NCI-H1048 (cell line): ENCODE data around the gene SMIM38.
"Not testable (repeated sequence)": the region's sequence is repeated elsewhere in the genome, so short reads cannot be mapped to it uniquely, and the experiment has no call there.

ENCODE experiments used
- DNase-seq: peaks from one replicate; lab custom pipeline; 2025; lab: John Stamatoyannopoulos, UW

The SMIM38 gene

DNA sequence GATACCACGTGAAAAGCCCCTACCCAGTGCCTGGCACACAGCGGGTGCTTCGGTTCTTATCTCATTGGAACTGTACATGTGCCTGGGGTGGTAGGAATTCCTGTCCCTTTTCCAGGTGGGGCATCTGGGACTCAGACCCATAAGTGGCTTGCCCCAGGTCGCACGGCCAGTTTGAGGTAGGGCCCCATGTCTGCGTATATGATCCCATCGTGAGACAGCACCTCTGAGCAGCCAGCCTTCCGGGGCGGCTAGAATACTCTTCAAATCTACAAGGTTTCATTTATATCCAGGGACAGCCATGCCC is 33.5 kb upstream of the SMIM38 start:
- no peak for DNase-seq

DNA sequence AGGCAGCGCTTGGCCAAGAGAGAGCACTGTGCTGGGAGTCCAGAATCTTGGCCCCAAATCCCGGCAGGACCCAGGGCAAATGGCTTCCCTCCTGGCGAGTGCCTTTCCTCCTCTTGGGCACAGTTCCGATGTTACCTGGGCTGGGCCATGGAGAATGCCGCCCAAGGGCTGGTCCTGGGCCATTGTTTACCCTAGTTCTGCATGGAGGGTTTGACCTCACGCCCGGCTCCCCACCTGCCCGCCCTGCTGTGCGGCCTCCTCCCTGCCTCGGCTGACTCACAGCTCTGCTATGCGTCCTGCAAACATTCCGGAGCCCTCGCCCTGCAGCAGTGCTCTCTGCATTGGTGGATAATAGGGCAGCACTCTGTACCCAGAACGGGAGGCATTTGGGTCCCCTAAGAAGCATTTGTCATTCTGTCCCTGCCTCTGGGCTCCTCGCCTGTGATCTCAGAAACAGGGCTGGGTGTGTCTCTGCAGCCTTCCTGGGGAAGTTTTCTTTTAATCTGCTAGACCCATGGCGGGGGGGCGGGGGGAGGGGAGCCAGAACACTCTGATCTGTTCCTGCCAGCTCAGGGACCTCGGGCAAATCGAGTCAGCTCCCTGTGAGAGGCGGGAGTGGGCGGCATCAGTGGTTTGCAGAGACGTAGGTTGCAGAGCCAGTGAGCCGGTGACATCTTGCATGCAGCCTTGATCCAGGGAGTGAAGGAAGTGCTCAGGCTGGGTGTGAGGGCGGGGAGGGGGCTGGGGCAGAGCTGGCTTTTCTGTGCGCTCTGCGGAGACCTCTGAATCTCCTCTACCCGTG is 32.9 kb upstream of the SMIM38 start:
- no peak for DNase-seq

DNA sequence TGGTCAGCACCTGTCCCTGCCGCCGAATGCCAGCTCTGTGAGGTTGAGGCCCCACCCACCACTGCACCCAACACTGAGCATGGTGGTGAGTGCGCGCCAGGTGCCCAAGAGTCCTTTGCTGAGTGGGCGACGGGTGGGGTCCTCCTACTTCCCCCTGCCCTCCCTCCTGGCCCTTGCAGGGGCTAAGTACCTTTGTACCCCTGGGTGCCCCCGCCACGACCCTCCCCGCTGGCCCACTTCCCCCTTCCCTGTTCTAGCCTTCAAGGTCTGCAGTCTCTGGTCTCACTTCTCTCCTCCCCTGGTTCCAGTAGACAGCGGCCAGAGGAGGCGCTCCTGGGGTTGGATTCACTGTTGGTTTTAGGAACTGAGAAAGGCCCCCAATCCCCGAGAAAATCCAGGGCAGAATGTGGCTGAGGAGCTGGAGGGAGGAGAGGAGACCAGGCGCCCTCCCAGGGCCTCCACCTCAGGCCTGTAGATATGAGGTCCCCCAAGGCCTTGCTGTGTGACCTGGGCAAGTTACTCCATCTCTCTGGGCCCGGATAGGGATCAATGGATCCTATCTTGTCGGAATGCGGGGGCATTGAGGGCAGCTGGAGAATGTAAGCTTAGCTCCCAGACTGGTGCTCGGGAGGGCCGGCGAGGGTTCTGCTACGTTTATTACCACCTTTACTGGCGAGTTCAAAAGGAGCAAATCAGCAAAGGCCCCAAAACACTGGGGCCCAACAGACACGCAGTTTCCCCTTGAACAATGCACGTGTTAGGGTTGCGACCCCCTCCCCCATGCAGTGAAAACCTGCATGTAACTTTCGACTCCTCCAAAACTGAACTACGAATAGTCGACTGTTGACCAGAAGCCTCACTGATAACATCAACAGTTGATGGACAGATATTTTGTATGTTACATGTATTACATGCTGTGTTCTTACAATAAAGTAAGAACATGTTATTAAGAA is 31.9 kb upstream of the SMIM38 start:
- DNase-seq = no peak

DNA sequence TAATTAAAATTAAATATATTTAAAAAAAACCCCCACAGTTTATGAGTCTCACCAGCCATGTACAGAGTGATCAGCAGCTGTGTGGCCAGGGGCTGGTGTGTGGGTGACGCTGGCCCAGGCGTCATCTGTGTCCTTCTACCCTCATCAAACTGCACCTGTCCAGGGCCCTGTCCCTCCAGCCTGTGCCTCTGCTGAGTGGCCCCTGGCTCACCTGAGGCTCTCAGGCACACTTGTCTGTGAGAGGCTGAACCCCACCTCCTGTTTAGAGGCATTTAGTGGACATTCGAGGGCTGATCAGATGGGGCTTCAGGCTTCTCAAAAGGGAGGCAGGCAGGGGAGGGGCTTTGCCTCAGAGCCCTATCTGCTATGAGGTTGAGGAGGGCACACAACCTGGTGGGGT is 29.9 kb upstream of the SMIM38 start:
- no peak for DNase-seq

DNA sequence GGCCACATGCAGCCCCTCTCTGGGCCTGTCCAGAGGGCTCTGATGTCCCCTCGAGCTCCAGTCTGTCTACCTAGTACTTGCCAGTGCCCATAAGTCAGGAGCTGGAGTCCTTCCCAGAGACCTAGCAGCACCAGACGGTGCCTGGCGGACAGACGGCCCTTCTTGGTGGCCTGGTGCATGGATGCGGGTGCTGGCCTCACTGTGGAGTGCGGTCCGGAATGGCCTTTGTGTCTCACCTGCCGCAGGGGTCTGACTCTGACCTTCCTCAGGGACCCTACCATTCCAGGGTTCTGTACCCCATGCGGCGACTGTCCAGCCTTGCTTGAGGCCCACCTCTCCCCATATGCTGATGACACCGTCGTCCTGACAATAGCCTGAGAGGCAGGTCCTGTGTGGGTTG is 29.4 kb upstream of the SMIM38 start:
- no peak for DNase-seq

DNA sequence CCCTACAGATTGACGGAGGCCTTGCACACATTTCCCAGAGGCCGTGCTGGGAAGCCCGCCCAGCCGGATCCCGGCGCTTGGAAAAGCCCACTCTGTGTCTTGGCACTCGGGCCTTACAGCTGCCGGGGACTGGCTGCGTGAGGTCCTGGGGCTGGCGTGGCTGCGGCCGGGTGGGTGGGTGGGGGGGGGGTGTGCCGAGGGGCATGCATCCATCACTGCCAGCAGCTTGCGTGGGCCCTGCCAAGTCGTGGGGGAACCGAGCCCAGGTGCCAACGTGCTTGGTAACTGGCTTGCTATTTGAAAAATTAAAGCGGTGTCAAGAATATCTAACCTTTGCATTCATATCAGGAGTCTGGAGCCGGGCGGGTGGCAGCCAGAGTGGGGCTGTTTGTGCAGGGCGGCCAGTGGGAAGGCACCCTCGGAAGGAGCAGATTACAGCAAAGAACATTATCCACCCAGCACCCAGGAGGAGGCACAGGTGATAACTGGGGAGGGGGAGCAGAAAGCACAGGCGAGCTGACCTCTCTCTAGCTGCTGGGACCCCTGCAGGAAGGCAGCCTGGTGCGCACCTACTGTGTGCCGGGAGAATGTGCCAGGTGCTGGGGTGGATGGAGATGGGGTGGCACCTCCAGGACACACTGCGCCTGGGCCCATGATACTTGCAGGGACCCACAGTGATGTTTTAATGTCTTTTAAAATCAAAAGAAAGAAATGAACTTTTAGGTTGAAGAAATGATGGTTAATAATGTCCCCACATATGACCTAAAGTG is 28.5 kb upstream of the SMIM38 start:
- no peak for DNase-seq

DNA sequence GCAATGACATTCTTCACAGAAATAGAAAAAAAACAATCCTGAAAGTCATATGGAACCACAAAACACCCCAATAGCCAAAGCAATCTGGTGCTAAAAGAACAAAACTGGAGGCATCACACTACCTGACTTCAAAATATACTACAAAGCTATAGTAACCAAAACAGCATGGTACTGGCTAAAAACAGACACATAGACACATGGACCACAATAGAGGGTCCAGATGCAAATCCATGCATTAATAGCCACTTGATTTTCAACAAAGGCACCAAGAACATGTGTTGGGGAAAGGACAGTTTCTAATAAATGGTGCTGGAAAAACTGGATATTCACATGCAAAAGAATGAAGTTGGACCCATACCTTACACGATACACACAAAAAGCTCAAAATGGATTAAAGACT is 27.9 kb upstream of the SMIM38 start:
- no peak for DNase-seq

DNA sequence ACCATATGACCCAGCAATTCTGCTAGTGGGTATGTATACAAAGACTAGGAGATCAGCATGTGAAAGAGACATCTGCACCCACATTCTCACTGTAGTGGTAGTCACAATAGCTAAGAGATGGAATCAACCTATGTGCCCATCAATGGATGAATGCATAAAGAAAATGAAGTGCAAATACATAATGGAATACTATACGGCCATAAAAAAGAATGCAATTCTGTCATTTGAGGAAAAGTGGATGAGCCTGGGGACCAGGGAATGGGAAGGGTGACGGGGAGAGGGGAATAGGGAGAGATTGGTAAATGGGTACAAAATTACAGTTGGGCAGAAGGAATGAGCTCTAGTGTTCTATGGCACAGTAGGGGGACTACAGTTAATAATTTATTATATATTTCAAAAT is 26.7 kb upstream of the SMIM38 start:
- DNase-seq = no peak

DNA sequence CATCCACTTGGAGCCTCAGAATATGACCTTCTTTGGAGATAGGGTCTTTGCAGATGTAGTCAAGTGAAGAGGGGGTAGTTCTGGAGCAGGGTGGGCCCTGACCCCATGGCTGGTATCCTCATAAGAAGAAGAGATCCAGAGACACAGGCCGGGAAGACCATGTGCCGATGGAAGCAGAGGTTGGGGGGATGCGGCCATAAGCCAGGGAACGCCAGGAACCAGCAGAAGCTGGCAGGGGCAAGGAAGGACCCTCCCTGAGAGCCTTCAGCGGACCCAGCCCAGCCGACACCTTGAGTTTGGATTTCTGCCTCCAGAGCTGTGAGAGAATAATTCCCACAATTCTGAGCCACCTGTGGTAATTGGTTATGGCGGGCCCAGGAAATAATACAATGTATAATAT is 26.1 kb upstream of the SMIM38 start:
- DNase-seq = no peak

DNA sequence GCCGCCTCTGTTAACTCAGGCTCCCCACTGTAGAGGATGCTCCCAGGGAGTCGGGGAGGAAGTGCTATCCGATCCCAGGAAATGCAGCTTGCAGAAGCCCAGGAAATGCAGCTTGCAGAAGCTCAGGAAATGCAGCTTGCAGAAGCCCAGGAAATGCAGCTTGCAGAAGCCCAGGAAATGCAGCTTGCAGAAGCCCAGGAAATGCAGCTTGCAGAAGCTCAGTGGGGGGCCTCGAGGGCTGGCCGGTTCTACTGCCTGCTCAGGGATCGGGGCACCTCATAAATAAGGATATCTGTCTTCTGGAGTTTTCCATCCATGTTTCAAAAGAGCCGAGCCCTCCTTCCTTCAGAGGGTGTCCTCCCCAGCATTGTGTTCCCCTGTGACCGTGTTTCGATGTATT is 25.1 kb upstream of the SMIM38 start:
- no peak for DNase-seq

DNA sequence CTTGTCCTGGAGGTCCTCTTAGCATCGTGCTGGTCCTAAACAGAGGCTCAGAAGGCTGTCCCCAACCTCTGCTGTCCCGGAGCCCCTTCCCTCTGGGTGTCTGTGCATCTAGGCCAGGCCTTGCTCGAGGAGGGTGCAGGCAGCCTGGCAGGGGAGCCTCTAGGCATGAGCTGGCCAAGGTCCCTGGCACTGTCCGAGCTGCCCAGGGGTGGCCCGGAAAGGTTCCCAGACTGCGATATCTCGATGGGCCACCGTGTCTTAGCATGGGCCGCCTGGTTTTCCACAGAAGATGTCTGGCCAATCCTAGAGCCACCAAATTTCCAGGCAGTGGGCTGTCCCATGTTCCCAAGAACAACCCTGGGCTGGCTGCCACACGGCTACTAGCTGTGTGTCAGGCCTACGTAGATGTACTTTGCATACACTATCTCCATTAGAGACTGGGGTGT is 24.6 kb upstream of the SMIM38 start:
- no peak for DNase-seq

DNA sequence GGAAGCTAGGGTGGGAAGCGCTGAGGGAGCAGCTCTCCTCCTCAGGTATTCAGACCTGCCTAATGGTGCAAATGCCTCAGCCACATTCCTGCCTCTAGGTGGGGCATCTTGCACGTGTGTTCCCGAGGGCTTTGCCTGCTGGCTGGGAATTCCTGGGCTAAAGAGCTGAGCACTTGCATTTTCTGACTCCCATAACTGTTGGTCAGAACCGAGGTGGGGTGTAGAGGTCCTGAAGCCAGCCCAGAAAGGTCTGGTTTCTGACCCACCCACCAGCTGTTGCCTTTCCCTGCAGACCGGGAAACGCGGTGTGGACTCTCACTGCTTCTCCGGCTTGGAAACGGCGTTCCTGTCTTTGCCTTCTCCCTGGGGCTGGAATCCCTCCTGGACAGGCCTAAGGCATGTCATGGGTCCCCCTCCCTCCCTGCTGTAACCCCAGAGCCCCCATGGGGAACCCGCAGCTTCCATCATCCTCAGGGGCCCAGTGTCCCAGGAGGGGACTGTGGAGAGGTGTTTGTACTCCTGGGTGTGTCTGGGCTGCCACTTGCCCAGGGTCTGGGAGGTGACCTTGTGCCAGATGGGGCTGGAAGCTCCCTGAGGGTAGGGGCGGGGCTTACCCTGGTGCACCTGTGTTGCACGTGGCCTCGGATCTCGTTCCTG is 24.0 kb upstream of the SMIM38 start:
- DNase-seq = peak; percentile 15

DNA sequence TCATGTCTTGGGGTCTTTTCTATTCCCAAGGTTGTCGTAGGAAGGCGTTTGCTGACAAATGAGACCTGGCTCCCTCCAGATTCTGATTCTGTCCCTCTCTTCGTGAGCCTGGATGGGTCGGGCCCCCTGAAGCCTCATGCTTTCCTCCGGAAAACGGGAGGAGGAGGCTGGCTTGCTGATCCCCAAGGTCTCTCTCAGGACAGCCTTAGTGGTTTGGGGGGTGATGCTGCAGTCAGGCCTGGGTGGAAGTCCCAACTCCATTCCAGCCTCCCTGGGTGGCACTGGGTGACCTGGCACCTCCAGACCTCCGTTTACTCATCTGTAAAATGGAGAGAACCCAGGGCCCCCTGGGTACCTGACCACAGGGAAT is 23.4 kb upstream of the SMIM38 start:
- no peak for DNase-seq

DNA sequence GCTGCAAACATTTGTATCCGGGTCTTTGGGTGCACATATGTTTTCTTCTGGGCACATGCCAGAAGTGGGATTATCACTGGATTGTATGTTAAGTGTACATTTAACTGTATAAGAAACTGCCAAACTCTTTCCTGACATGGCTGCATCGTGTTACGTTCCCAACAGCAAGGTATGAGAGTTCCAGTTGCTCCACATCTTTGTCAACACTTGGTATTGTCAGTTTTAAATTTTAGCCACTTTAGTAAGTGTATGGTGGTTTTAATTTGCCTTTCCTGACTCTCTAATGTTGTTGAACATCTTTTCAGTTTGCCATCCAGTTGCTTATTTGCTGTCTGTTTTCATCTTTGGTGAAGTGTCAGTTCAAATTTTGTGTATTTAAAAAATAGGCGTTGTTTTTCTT is 22.5 kb upstream of the SMIM38 start:
- DNase-seq = no peak

DNA sequence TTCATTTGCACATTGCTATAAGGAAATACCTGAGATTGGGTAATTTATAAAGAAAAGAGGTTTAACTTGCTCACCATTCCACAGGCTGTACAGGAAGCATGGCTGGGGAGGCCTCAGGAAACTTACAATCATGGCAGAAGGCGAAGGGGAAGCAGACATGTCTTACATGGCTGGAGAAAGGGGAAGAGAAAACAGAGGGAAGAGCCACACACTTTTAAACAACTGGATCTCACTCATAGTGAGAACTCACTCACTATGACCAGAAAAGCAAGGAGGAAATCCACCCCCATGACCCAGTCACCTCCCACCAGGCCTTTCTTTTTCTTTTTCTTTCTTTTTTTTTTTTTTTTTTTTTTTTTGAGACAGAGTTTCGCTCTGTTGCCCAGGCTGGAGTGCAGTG is 21.6 kb upstream of the SMIM38 start:
- not testable (repeated sequence) for DNase-seq

DNA sequence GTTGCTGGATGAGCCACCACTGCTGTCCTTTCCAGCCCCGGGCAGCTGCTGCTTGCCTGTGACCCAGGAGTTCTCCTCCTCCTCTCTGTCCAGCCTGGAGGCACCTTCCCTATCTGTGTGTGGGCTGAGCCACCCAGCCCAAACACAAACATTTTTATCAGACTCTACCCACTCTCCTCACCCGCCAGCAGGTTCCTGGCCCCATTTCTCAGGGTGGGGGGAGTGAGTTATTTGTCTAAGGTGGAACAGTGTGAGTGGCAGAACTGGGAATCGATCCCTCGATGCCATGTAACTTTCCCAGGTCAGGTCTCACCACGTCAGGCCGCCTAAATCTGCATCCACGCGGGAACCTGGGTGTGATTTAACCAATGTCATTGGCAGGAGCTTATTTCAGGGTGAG is 20.8 kb upstream of the SMIM38 start:
- DNase-seq = no peak

DNA sequence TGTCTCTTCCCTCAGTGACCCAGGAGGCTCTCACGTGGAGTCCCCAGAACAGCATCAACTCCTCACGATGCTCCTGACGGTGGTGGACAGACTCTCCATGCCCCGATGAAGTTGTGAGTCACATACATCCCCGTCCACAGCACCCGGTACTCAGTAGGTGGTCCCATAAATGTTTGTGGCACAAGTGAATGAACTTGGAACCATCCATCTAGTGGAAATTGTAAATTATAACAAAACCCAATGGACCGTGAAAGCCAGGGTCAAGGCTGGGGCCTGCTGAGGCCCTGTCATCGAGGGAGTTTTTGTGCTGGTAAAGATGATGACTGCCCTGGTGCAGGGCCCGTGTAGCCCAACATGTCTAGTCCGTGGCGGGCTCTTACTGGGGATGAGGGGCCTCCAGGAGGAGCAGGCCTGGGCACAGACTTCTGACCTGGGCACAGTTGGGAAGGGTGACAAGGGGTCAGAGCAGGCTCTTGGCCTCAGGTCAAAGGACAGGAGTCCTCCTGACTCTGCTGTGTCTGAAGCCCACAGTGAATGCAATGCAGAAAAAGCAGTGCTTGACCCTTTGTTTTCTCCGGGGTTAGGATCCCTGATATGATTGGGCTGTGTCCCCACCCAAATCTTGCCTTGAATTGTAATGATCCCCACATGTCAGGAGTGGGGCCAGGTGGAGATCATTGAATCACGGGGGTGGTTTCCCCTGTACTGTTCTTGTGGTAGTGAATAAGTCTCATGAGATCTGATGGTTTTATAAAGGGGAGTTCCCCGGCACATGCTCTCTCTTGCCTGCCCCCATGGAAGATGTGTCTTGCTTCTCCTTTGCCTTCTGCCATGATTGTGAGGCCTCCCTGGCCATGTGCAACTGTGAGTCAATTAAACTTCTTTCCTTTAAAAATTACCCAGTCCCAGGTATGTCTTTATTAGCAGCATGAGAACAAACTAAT is 20.0 kb upstream of the SMIM38 start:
- DNase-seq = no peak

DNA sequence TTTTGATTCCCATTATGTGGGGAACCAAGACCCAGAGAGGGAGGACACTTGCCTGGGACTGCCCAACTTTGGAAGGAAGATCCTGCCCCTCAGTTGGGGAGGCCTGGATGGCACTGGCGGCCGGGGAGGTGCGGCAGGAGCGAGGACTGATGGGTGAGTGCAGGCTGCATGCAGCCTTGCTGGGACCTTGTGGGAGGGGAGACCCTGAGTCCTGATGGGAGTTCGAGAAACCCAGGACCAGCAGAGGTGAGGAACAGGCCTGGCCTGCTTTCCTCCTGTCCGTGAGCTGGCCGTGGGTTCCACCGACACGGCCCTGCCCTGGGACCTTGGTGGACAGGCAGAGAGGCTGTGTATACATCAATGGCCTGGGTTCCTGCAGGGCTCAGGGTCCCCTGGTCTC is 19.3 kb upstream of the SMIM38 start:
- no peak for DNase-seq

DNA sequence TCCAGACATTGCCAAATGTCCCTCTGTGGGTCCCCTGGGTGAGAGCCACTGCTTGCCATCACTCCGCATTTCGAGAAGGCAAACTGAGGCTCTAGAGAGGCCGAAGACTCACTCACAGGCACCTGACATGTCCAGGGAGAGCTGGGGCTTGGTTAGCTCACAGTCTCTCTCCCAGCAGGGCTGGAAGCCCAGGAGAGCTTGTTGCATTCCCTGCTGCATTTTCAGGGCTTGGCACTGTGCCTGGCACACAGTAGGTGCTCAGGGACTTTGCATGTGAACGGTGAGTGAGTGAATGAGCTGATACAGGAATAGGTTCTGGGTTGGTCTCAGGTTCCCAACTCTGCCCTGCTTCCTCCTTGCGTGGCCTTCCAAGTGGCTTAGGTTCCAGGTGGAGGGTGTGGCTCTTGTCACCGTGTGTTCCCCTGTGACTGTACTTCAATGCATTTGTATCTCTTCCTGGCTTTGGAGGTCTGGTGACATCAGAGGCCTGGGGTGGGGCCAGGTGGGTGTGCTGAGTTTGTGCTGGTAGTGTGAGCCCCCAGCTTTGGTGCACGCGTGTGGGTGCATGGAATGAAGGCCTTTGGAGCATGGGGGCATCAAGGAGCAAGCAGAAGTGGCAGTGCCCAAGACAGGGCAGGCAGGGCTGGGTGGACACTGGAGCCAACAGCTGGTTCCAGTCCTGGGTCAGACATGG is 18.4 kb upstream of the SMIM38 start:
- DNase-seq = no peak

DNA sequence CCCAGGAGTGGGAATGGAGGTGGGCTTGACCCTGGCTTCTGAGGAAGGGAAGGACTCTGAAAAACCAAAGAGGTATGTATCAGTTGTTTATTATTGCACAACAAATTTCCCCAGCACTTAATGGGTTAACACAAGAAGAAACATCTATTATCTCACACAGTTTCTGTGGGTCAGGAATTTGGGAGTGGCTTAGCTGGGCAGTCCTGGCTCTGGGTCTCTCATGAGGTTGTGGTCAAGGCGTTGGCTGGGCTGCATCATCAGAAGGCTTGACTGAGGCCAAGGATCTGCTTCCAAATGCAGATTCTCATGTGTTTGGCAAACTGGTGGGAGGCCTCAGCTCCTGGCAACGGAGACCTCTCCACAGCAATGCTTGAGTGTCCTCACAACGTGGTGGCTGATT is 17.5 kb upstream of the SMIM38 start:
- DNase-seq = no peak
